Measurements from ENCODE around the gene STUB1.

STUB1 gene

DNA sequence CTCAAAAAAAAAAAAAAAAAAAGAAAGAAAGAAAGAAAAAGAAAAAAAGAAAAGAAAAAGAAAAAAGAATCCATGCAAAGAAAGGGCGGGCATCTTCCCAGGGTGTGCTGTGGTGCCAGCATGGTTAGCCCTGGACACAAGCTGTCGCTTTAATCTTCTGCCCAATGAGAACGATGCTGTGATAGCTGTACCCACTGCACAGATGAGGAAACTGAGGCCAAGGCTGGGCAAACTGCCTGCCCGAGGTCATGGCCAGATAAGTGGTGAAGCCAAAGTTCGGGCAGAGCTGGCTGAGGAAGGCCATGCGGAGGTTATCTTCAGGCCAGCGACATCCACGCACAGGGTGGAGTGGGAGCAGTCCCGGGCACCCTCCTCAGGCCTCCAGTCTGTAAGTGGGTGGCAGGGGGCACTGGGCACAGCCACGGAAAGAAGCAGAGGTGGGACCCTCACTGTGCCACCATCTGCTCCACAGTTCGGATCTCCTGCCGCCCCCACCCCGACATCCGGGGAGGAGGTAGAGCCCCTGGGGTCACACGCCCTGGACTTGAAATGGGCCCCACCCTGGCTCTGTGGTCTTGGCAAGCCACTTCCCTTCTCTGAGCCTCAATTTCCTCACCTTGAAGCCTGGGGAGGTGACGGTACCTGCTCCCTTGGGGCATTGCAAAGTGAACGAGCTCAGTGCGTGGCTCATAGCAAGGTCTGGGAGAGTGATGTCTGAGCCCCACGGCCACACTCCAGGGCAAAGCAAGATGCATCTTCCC lies 18.9 kb downstream of the STUB1 start:
- DNase-seq = no peak

- peak in 1 of 2 donors; percentile 52 for DNase-seq
Measured at GRCh38 chr16:700684-701584, 20.7 kb downstream of the STUB1 start.

- DNase-seq = no peak
Measured at GRCh38 chr16:702341-702740, 22.1 kb downstream of the STUB1 start.

DNA sequence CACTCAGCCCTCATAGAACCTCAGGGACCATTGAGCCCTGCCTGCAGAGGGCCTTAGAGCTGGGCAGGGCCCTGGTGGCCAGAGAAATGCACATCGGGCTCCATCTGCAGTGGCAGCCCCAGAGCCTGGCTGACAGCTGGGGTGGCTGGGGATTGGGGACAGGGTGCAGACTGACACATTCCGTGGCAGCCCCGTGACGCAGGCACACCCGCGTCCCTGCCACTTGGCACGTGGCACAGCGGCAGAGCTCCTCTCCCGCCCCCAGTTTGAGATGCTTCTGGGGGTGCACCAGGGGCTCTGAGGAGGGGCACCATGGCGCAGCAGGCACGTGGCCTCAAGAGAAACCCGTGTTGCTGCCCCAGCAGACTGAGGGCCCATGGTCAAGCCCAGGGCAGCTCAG lies 23.2 kb downstream of the STUB1 start:
- DNase-seq = no peak

DNA sequence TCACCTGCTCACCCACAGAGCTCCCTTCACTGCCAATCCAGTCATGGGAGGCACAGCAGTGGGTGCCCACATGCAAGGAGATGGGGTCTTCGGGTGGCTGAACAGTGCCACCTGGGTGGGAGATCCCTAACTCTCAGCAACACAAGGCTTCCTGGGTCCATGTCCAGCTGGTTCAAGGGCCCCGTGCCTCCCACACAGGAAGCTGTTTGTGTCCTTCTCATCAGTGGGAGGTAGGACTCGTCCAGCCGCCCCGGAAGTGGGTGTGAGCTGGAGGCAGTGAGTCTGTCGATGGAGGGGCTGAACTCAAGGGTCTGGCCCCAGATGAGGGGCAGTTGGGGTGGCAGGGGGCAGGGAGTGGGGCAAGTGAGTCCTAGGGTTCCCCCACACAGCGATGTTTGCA lies 23.8 kb downstream of the STUB1 start:
- DNase-seq = no peak

DNA sequence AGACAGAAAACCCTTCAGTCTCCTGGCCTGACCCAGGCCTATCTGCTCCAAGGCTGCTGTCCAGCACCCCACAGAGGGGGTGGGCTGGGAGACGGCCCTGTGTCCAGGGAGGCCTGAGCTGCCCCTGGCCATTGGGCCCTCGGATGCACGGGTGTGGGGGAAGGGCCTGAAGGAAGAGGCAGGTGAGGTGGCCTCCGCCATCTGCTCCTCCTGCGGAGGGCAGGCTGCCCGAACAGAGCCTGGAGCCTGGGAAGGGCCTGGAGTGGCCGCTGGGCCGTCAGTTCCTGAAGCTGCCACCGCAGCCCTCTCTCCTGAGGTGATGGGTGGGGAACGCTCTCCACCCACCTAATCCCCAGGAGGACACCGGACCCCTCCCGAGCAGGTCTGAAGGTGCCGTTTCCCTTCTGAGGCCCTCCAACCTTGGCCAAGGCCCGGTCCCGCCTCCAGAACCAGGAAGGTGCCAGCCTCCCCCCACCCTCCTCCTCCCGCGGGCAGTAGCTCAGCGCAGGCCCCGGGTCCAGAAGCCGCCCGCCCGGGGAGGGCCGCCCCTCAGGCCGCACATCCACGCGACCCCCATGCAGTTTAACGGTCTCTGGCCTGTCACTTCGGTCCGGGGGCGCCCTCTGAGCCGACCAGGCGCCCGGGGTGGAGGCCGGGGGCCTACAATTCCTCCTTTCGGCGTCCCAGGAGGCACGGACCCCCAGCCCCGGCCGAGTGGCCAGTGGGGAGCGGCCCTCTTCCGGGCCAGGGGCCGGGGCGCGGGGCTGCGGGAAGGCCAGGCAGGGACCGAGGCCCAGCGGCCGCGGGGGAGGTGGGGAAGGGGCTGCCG lies 24.6 kb downstream of the STUB1 start:
- DNase-seq = no peak

DNA sequence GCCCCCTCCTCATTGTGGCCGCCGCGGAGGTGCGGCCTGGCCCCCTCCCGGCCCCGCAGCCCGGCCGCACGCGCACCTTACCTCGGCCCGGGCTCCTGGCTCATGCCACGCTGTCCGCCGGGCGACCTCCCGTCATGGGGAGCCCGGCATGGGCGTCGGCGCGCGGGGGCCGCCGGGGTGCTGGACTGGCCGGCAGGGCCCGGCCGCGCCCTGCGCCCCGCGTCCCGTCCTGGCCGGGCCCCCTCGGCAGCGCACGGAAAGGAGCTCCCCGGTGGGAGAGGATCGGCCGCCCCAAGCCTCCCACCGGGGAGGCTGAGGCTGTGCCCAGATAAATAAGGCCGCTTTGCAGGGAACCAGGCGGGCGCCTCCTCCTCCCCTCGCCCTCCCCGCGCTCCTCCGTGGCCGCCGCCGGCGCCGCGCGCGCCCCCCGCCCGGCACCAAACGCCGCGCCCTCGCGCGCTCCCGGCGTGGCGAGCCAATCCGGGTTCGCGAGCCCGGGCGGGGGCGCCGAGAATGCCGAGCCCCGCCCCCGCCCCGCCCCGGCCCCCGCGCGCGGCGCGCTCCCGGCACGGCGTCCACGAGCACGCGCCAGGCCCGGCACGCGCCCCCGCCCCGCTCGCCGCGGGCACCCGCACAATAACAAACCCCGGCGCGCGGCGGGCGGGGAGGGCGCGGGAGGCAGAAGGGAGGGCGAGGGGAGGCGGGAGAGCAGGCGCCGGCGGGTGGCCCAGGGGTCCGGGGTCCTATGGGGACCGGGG lies 25.4 kb downstream of the STUB1 start, which contains the start of gene FBXL16:
TSS of gene FBXL16 (minus strand) at position 371 of the 758 bp plus-strand sequence. CDS start 8,396 bp downstream, outside the sequence.
- no peak for DNase-seq

GRCh38 chr16:706189-707061 lies 26.2 kb downstream of the STUB1 start:
- no peak for DNase-seq

DNA sequence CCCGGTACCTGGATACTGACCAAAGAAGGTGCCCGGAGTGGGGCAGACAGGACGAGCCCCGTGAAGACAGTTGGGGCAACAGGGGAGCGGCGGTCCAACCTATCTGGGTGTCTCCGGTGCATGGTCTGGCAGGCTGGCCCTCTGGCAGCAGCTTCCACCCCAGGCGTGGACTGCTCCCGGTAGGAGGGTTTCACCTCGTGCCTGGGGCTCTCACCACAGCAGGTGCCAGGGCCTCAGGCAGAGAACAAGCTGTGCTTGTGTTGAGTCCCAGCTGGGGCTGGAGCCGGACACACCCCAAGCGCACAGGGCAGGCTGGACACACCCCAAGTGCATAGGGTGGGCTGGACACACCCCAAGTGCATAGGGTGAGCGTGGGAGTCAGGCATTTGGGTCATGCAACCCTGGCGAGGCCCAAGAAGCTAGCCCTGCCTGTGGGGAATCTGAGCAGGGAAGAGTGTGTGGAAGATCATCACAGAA lies 26.9 kb downstream of the STUB1 start:
- DNase-seq = no peak

DNA sequence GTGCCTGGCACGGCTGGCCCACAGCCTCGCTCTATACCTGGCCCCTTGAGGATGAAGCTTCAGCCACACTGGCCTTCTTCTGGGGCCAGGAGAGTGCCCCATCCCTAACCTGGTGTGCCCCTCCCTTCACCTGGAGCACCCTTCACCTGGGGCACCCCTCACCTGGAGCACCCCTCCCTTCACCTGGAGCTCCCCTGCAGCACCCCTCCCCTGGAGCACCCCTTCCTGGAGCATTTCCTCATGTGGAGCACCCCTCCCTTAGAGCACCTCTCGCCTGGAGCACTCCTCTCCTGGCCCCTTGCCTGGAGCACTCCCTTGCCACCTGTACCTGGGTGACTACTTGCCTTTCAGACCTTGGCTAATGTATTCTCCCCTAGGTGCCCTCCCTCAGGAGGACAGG lies 27.8 kb downstream of the STUB1 start:
- no peak for DNase-seq

DNA sequence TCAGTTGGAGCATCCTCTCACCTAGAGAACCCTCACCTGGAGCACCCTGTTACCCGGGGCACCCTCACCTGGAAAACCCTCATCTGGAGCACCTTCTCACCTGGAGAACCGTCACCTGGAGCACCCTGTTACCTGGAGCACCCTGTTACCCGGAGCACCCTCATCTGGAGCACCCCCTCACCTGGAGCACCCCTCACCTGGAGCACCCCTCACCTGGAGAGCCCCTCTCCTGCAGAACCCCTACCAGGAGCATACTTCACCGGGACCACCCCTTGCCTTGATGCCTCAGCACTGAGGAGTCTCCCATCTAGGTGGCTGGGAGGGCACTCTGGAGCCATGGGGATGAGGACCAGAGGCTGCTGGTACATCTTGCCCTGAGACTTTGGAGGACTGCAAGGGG lies 28.7 kb downstream of the STUB1 start:
- DNase-seq = no peak

- no peak for DNase-seq
Measured at GRCh38 chr16:709566-710499, 29.6 kb downstream of the STUB1 start.

DNA sequence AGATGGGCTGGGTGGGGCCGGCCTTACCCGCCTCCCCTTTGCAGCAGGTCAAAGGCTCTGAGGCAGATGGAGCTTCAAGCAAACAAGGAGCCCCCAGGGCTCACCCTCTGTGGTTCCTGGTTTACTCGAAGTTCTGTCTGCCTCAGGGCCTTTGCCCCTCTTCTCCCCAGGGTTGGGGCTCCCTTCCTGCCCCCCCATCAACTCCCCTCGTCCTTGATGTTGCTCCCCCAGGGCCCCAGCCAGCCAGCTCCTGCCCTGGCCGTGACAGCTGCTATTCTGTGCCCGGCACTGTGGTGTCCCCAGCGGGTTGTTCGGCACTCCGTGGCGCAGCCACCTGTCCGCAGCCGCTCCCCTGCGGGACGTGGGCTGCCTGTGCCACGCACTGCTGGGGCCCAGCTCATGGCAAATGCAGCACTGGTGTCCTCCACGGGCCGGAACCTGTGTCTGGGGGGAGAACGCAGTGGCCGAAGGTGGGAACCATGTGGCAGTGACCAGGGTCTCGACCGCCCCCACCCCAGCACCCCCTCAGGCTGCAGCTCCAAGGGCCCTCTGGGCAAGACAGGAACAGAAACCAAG lies 30.4 kb downstream of the STUB1 start:
- DNase-seq = no peak

- DNase-seq = no peak
Measured at GRCh38 chr16:711084-711483, 30.9 kb downstream of the STUB1 start.

DNA sequence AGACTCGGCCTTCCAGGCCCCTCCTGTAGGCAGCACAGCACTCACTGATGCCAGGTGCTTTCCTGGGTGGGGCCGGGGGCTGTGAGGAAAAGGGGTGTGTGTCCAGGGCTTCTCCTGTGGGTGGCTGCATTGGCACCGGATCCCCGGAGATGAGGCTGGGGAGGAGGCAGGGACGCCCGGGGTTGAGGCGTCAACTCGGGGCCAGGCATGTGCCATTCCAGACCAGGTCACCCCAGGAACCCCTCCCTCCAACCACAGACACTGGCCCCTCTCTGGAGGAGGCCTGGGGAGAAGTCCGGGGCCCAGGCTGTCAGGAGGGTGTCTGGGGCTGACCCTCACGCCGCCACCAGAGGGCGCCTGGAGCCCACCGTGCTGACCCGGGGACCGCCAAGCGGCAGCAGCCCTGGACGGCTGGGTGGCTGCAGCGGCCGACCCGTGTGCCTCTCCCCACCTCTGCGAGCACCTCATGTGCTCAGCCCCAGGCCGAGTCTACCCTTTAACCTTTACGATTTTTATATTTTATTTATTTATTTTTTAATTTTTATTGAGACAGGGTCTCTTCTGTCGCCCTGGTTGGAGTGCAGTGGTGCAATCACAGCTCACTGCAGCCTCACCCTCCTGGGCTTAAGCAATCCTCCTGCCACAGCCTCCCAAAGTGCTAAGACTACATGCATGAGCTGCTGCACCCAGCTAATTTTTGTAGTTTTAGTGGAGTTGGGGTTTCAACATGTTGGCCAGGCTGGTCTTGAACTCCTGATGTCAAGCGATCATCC lies 31.5 kb downstream of the STUB1 start:
- DNase-seq = peak; percentile 78

DNA sequence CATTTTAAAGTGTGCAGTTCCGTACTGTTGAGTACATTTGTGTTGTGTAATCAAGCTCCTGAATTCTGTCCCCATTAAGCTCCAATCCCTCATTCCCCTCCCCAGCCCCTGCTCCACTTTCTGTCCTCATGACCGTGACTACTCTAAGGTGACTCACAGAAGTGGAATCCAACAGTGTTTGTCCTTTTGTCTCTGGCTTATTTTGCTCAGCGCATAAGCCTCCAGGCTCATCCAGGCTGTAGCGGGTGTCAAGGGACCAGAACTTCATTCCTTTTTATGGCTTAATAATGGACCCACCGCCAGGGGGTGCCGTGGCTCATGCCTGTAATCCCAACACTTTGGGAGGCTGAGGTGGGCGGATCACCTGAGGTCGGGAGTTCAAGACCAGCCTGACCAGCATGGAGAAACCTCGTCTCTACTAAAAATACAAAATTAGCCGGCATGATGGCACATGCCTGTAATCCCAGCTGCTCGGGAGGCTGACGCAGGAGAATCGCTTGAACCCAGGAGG lies 32.6 kb downstream of the STUB1 start:
- peak; percentile 40 to 53 for DNase-seq

- DNase-seq = no peak
Measured at GRCh38 chr16:714079-714478, 33.9 kb downstream of the STUB1 start.

Measured in CD4-positive, alpha-beta T cell treated with Interleukin-4 for 1 hour (primary cell).